Right lobe of liver (tissue), 6 donors: ENCODE results near the gene ZNF74. TPM values are rescaled to one million over a fixed set of nuclear protein-coding genes. Genes with fewer than 3 reads are reported as not detected.
"Not testable (repeated sequence)": the region's sequence is repeated elsewhere in the genome, so short reads cannot be mapped to it uniquely, and the experiment has no call there.

ENCODE experiments used
- ATAC-seq, 4 donors: fragments of 200-7000 bp; cut with Tn5 transposase; one replicate each; pipeline ENCODE4 v1.9.1; 2020; ENCODE audit warnings: mild to moderate bottlenecking in 4 of 4, moderate library complexity in 4 of 4
- DNase-seq, 3 donors: peaks; one replicate each; pipeline ENCODE4 v3.0.0-alpha.2; 2020
- H3K27ac ChIP-seq, 3 donors: fragments of 200-600 bp; one replicate each; pipeline ENCODE4 v1.8.0; 2022
- H3K27me3 ChIP-seq, 2 donors: fragments of 200-600 bp; one replicate each; pipeline ENCODE4 v1.8.0; 2022
- H3K36me3 ChIP-seq, 4 donors: fragments of 200-600 bp; sonication (generic) in 1 of 4; one replicate each; pipeline versions ENCODE4 v1.5.1 to v1.8.0; 2017 to 2022; ENCODE audit warnings: control low read depth in 1 of 4
- H3K4me1 ChIP-seq, 4 donors: fragments of 200-600 bp; sonication (generic) in 1 of 4; one replicate each; pipeline versions ENCODE4 v1.5.1 to v1.8.0; 2017 to 2022; ENCODE audit warnings: control low read depth in 1 of 4
- H3K4me3 ChIP-seq, 3 donors: fragments of 200-600 bp; one replicate each; pipeline ENCODE4 v1.8.0; 2022
- H3K9me3 ChIP-seq, 4 donors: fragments of 200-600 bp; sonication (generic) in 1 of 4; one replicate each; pipeline versions ENCODE4 v1.5.1 to v1.8.0; 2017 to 2022; ENCODE audit warnings: control low read depth in 1 of 4
- WGBS: methylation state at CpG from one replicate; pipeline ENCODE4 v1.1.6; 2018; ENCODE audit warnings: low coverage, low lambda C conversion rate; ENCODE audit not compliant: insufficient coverage; ENCODE audit errors: missing lambda C conversion rate; 5-methylcytosine and 5-hydroxymethylcytosine counted together
- intact Hi-C, 2 donors: fragments of 100-400 bp; cut with DNase I; formaldehyde crosslinking; loops; one replicate each; pipeline versions ENCODE4 v1.11.2 to v1.14.1; 2022
- total RNA-seq, 6 experiments: library from RNA; depleted of rRNA in 2 of 6; stranded (reverse); fragments of >200 nt in 2 of 6; fragmentation: NEBNext Ultra II Directional in 3 of 6; extraction: Animal tissue kit (Norgen Biotek cat#: 25700) in 3 of 6; gene quantifications; one replicate each; pipeline versions ENCODE4 v1.1.0 to v1.2.4, GENCODE V29; 2016 to 2023
- donor health status: DM: no; HTN: yes; CAD: no.
- donor health status: DM: no; HTN: no; CAD: no.
- donor health status: DM: no; HTN: no; CAD: no.
- donor health status: DM: no; HTN: yes; CAD: no.
- donor health status: DM: no; HTN: yes; CAD: no.

The ZNF74 gene
- total RNA-seq, 6 experiments from 2014 or later = 3.2 to 6.6 (median 3.4) TPM

GRCh38 chr22:20360866-20361751 lies 32.8 kb upstream of the ZNF74 start:
- H3K9me3 ChIP-seq, H3K4me3 ChIP-seq, H3K27ac ChIP-seq, H3K36me3 ChIP-seq, DNase-seq, ATAC-seq, intact Hi-C loops, H3K4me1 ChIP-seq, H3K27me3 ChIP-seq: not testable (repeated sequence)
- 97% methylated on average over 80 of the region's 145 CpGs for WGBS

- H3K36me3 ChIP-seq, ATAC-seq, H3K27me3 ChIP-seq, H3K9me3 ChIP-seq, DNase-seq, H3K27ac ChIP-seq, H3K4me3 ChIP-seq, intact Hi-C loops, H3K4me1 ChIP-seq: not testable (repeated sequence)
- WGBS = 91% methylated on average over 33 of the region's 54 CpGs
Observed at GRCh38 chr22:20361752-20362229, 32.2 kb upstream of the ZNF74 start.

DNA sequence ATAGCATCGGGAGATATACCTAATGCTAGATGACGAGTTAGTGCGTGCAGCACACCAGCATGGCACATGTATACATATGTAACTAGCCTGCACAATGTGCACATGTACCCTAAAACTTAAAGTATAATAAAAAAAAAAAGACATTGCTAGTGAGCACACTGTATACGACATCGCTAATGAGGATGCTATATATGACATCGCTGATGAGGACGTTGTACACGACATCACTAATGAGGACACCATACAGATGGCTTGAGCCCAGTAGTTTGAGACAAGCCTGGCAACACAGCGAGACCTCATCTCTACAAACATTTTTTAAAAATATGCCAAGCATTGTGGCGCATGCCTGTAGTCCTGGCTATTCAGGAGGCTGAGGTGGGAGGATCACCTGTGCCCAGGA lies 31.5 kb upstream of the ZNF74 start:
- ATAC-seq, H3K9me3 ChIP-seq, H3K4me1 ChIP-seq, intact Hi-C loops, DNase-seq, H3K27me3 ChIP-seq, H3K27ac ChIP-seq, H3K4me3 ChIP-seq, H3K36me3 ChIP-seq: not testable (repeated sequence)
- 92% methylated on average over 9 of the region's 10 CpGs for WGBS

- intact Hi-C loops, ATAC-seq, H3K4me1 ChIP-seq: not testable (repeated sequence)
Observed at GRCh38 chr22:20364335-20365260, 29.4 kb upstream of the ZNF74 start.

DNA sequence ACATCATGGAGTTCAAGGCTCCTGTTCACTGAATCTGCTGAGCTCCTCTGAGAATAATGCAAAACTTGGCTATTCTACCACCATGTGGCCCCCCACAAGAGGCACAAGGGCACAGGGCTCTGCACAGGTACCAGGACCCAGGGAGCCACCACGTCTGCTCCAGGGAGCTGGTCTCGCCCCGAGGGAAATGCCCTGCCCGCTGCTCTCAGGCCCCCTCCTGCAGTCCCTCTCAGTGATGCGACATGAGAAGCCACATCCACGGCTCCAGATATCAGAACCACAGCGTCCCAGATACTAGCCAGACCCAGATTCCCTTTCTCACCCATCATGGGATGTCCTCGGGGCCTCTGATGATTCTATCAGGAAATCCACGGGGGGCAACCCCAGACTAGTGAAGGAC lies 27.1 kb upstream of the ZNF74 start:
- ATAC-seq, DNase-seq, H3K4me3 ChIP-seq, H3K27me3 ChIP-seq, H3K4me1 ChIP-seq, H3K36me3 ChIP-seq, H3K27ac ChIP-seq, H3K9me3 ChIP-seq, intact Hi-C loops: not testable (repeated sequence)
- no CpG with 5 or more reads among the region's 9 CpGs for WGBS

More at GRCh38 chr22:20364335-20365260, 29.4 kb upstream of the ZNF74 start:
- not testable (repeated sequence) for H3K27ac ChIP-seq, DNase-seq, H3K27me3 ChIP-seq, H3K9me3 ChIP-seq, H3K36me3 ChIP-seq, H3K4me3 ChIP-seq
- WGBS = 49% methylated on average over 7 of the region's 11 CpGs

DNA sequence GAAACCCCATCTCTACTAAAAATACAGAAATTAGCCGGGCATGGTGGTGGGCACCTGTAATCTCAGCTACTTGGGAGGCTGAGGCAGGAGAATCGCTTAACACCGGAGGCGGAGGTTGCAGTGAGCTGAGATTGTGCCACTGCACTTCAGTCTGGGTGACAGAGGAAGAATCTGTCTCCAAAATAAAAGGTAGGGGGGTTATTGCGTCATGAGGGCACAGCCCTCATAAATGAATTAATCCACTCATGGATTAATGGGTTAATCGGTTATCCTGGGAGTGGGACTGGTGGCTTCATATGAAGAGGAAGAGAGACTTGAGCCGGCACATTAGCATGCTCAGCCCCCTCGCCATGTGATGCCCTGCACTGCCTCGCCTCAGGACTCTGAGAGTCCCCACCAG lies 25.1 kb upstream of the ZNF74 start:
- H3K4me3 ChIP-seq, H3K27ac ChIP-seq, H3K4me1 ChIP-seq, intact Hi-C loops, ATAC-seq, H3K27me3 ChIP-seq, DNase-seq, H3K36me3 ChIP-seq, H3K9me3 ChIP-seq: not testable (repeated sequence)
- 67% methylated on average over 1 of the region's 9 CpGs for WGBS

DNA sequence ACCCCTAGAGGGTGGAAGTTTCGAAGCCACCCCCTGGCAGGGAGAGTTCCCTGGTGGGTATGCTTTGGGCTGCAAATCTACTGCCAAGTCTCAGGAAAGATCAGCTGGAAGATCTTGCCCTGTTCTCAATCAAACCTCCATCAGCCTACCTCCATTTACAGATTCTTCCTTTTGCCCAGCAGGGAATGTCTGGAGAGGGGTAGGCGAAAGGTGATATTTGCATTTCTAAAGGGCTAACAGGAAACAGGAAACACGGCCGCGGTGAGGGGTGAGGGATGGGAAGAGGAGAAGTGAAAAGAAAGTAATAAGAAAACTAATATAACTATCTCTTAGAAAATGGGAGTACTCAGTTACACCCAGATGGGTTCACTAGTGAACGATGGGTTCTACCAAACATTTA lies 22.3 kb upstream of the ZNF74 start:
- H3K27ac ChIP-seq, H3K36me3 ChIP-seq, intact Hi-C loops, H3K4me1 ChIP-seq, H3K9me3 ChIP-seq, DNase-seq, H3K4me3 ChIP-seq, H3K27me3 ChIP-seq, ATAC-seq: not testable (repeated sequence)
- 75% methylated on average over 2 of the region's 6 CpGs for WGBS

- ATAC-seq = not testable (repeated sequence)
- WGBS = 40% methylated on average over 1 of the region's 8 CpGs
Observed at GRCh38 chr22:20372406-20372854, 21.5 kb upstream of the ZNF74 start.

GRCh38 chr22:20373195-20373706 lies 20.7 kb upstream of the ZNF74 start:
- H3K27ac ChIP-seq, intact Hi-C loops, H3K27me3 ChIP-seq, H3K4me3 ChIP-seq, DNase-seq, H3K9me3 ChIP-seq, H3K36me3 ChIP-seq, ATAC-seq, H3K4me1 ChIP-seq: not testable (repeated sequence)
- 60% methylated on average over 4 of the region's 6 CpGs for WGBS

More at GRCh38 chr22:20372406-20372854, 21.5 kb upstream of the ZNF74 start:
- H3K27me3 ChIP-seq, intact Hi-C loops, H3K4me1 ChIP-seq, H3K36me3 ChIP-seq, H3K4me3 ChIP-seq, H3K9me3 ChIP-seq, H3K27ac ChIP-seq, DNase-seq: not testable (repeated sequence)

DNA sequence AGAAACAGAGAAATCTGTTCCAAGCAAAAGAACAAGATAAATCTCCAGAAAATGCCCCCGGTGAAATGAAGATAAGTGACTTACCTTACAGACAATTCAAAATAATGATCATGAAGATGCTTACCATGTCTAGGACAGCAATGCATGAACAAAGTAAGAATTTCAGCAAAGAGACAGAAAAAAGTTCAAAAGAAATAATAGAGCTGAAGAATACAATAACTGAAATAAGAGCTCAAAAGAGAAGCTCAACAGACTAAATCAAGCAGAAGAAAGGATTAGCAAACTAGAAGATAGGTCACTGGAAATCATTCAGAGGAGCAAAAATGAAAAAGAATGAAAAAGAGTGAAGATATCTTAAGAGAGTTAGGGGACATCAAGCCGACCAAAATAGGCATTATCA lies 19.8 kb upstream of the ZNF74 start:
- H3K27me3 ChIP-seq, DNase-seq, H3K27ac ChIP-seq, H3K9me3 ChIP-seq, H3K4me1 ChIP-seq, H3K4me3 ChIP-seq, H3K36me3 ChIP-seq, ATAC-seq, intact Hi-C loops: not testable (repeated sequence)
- 88% methylated on average over 1 of the region's 2 CpGs for WGBS

DNA sequence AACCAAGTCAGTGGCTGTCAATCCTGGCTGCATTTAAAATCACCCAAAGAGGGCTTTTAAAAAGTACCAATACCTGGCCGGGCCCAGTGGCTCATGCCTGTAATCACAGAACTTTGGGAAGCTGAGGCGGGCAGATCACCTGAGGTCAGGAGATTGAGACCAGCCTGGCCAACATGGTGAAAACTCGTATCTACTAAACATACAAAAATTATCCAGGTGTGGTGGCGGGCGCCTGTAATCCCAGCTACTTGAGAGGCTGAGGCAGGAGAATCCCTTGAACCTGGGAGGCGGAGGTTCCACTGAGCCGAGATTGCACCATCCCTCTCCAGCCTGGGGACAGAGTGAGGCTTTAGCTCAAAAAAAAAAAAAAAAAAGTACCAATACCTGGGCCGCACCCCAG lies 17.7 kb upstream of the ZNF74 start:
- H3K9me3 ChIP-seq, H3K36me3 ChIP-seq, H3K27me3 ChIP-seq, H3K4me1 ChIP-seq, intact Hi-C loops, ATAC-seq, DNase-seq, H3K27ac ChIP-seq, H3K4me3 ChIP-seq: not testable (repeated sequence)
- 88% methylated on average over 1 of the region's 8 CpGs for WGBS
